Stromal cell of bone marrow (primary cell): ENCODE data around the gene CSNK1A1L.

Experiments used
- DNase-seq: peaks from one replicate; pipeline ENCODE4 v3.0.0-alpha.2; 2012; ENCODE audit warnings: low read depth

Gene CSNK1A1L

DNA sequence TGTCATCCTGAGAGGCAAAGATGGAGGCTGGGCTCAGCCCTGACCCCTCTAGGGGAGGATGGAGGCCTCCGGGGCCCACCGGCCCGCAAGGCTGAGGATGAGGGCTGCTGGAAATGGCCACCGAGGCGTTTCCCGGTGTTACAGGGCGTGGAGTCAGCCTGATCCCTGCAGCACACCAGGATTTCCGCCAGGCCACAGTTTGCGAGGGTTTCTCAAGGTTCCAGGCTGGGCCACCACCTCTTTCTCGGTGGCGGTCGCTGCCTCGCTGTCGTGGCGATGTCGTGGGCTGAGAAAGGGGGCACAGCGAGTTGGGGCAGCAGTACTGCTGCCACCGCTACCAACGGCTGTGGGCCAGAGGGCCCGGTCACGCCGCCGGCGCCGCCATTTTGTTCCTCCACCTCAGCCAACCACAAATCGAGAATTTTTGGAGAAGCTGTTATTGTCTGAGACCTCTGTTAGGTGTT, at the start of gene CSNK1A1L:
Gene CSNK1A1L, minus strand, starts transcription at position 414 of the 464 bp plus-strand sequence. Its CDS starts 408 bp downstream, at position 6.
- no peak for DNase-seq

DNA sequence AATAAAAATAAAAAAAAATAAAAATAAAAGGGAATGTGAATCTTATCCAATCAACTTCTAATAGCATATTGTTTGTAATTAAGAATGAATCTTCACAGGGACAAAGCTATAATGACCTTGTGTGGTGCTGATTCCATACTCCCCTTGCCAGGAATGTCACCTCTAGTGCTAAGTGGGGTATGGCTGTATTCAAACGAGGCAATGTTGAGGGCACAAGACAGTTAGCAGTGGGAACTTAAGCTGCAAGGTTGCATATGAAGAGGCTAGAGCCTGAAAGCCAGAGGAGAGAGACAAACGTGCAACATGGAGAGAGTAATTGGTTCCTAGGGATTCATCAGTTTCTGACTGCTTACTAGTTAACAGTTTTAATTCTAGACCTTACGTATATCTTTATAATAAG, 43.9 kb upstream of the CSNK1A1L start:
- DNase-seq = no peak

DNA sequence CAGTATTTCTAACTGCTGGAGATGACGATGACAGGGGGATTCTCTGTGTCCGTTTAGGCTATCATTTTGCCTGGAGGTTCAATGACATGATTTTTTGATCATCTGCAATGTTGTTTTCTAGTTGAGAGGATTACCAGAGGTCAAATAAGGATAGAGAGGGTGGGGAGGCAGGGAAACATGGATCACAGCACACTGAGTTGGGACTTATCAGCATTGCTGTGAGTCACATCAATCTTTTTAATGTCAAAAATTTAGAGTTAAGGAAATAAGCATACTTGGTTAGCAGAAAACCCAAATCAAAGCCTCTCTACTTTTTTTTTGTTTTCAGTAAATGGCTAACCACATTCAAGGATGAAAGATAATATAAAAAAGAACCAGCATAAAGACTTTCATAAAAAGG, 43.0 kb upstream of the CSNK1A1L start:
- no peak for DNase-seq

DNA sequence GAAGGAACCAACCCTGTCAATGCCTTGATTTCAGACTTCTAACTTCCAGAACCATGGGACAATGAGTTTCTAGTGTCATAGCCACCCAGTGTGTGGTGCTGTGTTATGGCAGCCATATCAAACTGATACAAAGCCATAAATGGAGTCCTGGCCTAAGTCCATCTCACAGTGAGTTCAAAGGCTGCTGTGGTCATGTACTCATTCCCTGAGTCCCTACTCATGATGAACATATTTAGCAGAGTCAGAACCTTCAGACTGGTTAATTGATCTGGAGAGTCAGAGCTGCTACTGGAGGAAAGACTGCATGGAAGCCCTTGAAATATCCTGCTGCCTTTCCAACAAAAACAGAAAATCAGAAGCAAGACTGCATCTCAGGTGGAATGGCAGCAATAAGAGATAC, 39.2 kb upstream of the CSNK1A1L start:
- peak; percentile 54 for DNase-seq

DNA sequence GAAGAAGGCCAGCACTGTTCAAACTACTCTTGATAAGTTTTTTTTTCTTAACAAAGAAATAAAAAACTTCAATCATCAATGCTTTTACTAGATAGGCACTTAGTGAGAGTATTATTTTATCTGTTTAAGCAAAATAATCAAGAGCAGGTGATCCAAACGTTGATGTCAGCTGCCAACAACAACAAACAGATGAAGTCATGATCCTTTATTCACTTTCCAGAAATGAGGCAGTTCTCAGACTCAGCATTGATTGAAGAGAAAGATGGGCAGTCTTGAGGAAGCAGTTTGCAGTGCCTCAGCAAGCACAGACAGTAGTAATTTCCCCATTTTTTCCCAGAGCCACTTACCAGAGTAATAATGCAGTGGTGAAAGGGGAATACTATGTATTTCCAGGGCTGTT, 38.4 kb upstream of the CSNK1A1L start:
- DNase-seq = no peak

DNA sequence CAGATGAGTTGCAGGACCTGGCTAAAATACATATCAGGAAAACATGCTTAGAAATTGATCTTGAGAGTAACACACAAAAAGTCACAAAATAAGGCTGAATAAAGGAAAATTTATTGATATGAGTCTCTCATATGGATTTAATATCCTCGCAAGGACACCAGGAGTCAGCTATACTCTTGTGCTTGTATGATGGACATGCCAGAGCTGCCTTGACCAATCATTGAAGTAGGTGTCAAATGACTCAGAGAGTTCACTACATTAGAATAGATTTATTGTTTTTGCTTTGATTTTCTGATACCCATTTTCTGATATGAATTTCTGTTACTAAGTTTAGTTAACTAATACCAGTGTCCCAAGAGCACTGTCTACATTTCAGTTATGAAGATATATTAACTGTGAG, 37.4 kb upstream of the CSNK1A1L start:
- DNase-seq = no peak

DNA sequence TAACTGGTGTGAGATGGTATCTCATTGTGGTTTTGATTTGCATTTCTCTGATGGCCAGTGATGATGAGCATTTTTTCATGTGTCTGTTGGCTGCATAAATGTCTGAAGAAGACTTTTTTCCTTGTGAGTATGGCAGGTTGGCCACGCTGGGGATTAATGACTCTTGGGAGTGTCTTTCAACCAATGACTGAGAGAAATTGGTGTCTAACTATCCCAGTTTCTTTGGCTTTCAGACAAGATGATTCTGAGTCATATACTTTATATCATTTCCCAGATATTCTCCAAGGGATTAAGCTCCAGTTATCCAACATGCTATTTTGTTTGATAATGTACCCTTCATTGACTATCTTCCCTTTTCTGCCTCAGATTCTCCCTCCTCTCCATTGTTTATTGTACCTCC, 35.5 kb upstream of the CSNK1A1L start:
- DNase-seq = peak; percentile 65

DNA sequence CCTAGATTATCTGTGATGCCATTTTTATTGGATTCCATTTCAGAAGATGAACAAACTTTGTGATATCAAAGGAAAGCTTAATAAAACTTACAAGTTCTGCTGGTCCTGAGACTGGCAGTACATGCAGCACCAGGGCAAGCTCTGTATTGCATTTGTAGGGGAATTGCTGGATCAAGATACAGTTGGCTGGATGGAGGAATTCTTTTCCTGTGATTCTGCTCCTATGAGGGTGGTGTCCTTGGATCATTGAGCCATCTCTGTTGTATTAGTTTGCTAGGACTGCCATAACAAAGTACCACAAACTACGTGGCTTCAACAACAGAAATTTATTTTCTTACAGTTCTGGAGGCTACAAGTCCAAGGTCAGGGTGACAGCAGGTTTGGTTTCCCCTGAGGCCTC, 33.9 kb upstream of the CSNK1A1L start:
- no peak for DNase-seq

DNA sequence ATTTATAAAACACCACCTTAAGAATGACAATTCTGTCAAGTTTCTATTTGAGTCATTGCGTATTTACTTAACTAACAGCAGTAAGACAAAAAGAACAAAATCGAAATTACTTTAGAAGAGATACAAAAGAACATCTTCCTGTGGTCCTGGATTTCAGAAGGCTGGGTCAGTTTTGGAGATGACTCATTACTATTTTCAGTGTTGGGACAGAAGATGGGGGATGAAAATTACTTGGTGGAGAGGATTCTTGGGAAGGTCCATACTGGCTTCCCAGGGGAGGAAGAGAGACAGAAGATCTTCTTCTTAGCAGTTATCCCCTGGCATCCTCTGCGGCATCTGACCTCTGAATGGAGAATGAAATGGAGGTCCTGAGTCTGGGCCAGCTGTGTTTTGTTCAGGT, 33.5 kb upstream of the CSNK1A1L start:
- no peak for DNase-seq

DNA sequence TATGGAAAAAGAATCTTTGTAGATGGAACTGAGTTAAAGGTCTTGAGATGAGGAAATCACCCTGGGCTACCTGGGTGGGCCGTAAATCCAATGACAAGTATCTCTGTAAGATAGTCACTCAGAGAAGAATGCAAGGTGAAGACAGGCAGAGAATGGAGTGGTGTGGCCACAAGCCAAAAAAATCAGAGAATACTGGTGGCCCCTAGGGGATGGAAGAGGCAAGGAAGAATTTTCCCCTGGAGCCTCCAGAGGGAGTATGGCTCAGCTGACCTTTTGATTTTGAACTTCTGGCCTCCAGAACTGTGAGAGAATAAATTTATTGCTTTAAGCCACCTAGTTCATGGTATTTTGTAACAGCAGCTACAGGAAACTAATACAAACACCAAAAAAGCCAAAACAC, 32.7 kb upstream of the CSNK1A1L start:
- DNase-seq = no peak

DNA sequence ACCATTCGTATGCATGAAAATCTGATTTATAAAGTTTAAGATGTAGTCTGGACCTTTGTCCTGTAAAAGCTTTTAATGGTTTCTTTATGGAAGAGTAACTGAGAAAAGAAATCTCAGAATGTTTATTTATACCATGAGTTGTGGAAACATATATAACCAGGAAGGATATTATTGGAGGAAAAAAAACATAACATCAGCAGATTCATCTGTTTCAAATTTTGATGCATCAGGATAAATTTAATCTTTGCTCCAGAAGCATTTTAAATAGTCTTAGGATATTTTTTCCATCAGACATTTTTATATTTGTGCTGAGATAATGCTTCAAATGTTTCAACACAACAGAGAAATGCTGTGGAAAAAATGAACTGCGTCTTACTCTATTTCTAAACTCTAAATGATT, 31.2 kb upstream of the CSNK1A1L start:
- DNase-seq = no peak

DNA sequence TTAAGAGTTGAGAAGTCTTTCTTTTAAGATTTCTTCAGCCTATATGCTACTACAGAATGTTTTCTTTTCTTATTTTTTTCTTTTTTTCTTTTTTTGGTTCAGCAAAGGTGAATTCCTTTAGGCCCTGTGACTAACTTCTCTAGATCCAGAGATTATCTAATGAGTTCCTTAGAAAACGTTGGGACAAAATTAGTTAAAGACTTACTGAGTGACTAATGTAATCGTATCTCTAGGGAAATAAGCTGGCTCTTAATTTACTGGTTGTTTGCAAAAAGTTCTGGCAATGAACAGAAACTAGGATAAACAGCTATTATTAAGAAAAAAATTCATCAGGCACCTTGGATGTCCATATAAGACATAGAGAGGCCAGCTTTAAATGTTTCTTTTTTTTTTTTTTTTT, 30.7 kb upstream of the CSNK1A1L start:
- DNase-seq = no peak

DNA sequence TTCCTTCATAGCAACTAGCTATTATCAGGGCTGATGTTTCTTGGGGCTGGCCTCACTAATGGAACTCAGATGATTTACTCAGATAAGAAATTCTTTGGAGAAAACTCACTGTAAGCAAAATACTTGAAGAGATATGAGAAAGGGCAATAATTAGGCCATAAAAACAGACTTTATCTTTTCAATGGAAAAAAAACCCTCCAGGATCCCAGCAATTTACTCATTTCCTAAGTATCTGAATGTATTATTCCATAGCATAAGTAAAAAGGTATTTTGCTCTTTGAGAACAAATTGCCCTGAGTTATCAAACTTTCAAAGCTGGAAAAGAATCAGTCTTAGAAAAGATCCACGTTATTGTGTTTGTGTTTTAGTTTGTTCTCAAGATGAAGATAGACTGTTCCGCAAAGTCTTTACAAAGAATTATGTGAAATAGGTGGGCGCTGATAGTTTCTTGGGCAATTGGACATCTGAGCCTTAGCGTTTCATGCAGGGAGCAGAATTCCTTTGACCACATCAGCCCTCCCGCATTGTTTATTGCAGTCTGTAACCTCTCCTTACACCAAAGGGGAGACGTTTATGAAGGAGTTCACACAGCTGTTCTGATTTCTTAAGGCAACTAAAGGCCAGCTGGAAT, 29.1 kb upstream of the CSNK1A1L start:
- DNase-seq = no peak

DNA sequence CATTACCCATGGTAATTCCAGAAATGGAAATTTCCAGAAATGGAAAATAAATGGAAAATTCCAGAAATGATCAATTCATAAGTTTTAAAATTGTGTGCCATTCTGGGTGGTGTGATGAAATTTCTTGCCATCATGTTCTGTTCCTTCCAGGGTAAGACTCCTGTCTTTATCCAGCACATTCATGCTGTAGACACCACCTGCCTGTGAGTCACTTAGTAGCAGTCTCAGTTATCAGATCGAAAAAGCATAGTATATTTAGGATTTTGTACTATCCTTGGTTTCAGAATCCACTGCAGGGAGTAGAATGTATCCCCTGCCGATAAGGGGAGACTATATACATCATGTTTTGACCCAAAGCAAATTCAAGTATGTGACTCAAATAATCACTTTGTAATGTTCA, 26.7 kb upstream of the CSNK1A1L start:
- no peak for DNase-seq

DNA sequence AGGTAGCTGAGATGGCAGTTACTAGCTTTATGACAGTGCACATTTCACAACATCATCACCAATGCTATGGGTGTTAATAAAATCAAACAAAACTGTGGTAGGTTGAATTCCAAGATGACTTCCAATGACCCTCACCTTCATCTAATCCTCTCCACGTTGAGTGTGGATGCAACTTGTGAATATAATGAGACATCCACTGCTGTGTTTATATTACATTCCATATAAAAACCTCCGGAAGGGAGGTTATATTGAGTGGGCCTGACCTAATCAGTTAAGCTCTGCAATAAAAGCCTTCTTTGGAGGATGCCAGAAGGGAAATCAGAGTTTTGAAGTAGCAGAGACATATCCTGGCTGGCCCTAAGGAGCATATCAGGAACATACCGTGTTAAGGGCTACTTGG, 25.6 kb upstream of the CSNK1A1L start:
- no peak for DNase-seq

DNA sequence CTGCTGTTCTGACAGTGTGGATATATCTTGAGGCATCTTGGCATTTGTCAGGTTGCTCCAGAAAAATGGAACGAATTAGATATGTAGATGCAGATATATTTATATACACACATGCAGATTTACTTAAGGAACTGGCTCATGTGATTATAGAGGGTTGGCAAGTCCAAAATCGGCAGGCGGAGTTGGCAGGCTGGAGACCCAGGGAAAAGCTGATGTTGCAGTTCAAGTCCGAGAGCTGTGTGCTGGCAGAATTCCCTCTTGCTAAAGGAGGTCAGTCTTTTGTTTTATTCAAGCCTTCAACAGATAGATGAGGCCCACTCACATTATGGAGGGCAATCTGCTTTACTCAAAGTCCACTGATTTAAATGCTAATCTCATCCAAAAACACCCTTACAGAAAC, 24.4 kb upstream of the CSNK1A1L start:
- no peak for DNase-seq

DNA sequence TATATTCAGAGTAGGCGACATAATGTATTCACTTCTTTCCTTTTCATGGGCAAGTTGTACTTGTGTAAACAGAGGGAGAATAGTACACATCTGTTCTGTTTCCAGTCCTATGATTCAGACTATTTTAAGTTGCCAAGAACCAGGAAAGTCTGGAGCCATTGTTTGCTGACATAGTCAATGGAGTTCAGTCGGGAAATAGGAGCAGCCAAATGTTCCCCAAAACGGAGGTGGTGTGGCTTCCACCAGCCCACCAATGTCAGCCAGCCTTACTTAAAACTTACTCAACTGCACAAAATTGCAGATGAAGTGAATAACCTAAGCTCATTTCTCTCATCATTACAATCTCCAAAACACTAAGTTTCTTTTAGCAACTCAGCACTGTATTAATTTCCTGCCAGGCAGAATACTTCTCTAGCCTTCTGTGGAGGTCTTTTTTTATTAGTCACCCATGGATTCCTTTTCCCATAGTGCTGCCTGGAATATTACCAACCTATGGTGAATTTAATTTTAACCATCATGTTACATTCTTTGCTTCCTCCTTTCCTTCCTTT, 22.3 kb upstream of the CSNK1A1L start:
- peak; percentile 81 for DNase-seq

DNA sequence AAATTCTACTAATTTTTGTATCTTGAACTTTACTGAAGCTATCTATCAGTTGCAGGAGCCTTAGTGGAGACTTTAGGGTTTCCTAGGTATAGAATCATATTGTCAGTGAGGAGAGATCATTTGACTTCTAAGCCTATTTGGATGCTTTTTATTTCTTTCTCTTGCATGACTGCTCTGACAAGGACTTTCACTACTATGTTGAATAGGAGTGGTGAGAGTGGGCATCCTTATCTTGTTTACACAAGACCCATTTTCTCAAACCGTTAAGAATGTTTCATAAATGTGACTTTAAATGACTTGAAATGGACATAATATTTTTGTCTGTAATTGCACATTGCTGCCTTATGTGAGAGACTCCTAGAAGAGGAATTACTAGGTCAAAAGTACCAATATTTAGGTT, 17.9 kb upstream of the CSNK1A1L start:
- no peak for DNase-seq

DNA sequence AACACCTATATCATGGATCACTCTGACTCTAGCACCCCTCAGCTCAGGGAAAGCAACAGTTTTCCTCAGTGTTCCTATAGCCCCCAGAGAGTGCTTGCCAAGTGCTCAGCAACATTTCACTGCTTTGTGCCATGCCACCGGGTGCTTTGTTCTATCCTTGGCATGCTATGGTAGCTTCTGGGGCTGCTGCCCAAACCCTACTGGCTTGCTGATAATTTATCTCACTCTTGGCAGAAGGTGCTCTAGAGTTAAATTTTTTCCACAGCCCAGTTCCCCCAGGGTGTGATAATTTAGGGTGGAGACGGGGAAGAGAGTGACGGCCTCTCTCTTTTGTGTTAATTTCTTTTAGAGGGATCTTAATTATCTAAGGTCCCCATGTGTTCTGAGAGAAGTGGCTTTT, 12.6 kb upstream of the CSNK1A1L start:
- DNase-seq = no peak

DNA sequence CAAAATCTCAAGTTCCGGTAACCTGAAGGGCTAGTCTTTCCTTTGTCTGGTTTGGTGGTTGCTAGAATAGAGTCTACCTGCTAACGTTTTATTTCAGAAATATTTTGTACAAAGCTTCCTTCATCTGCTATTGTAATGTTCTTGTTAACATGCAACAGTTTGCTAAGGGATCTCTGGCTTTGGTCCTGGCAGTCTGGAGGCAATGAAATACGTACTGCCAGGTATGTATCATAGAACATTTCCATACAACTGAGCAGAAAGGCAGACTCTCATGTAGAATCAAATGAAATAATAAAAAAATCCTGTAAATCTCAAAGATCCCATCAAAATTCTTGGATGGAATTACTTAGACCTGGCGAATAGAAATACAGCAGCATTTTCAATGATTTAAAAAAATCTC, 8.8 kb upstream of the CSNK1A1L start:
- DNase-seq = no peak

DNA sequence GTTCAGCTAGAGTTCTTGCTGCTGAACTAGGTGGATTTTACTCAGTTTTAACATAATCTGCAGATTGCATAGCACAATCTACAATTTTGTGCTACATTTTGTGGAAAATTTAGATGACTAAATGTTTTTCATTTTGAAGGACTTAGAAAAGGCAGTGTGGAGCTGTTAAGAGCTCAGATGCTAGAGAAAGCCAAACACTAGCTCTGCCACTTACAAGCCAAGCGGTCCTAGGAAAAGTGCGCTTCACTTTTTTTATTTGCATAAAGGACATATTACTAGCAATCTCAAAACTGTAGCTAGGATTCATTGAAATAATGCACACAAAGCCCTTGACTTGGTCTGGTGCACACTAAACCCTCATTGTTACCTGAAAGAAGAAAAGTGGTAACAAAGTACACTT, 8.1 kb upstream of the CSNK1A1L start:
- DNase-seq = no peak

DNA sequence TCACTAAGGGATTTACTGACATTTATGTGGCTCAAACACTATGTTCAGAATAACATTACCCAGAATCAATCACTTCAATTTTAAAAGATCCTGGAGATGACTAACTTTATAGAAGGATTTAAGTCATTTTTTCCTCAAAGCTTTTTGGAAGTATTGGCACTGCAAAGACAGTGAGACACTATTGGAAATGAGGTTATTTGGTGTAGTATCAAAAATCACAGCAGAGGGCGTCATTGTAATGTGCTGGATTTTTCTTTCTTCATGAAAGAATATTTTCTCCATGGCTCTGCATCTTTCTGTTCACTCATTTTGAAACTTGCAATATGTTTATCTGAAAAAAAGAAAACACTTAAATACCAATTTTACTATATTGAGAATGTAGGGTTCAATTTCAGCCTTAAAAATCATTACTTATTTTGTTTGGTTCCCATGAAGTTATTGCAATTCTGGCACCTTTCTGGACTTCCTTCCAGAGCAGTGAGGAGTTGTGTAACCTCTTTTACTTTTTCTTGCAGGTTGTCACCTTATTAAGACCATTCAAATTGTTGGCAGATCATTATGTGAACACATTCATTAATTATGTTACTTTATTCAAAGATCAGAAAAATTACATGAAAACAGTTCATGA, 3.7 kb upstream of the CSNK1A1L start:
- peak; percentile 49 for DNase-seq

DNA sequence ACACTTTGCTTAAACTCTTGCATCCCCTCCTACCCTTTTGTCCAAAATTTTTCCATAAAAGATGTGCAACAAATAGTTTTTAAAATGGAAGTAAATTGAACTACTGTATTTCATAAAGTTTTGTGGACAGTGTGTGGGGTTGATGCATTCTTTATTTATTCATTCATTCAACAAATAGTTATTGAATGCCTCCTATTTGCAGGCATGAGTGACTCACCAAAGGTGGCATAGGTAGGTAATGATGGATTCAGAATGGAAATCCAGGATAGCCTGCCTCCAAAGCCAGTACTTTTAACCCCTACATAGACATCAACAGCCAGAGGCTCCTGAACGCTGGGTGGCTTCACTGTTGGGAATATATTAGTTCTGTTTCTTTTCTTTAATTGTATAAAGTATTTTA, 2.4 kb upstream of the CSNK1A1L start:
- DNase-seq = no peak

DNA sequence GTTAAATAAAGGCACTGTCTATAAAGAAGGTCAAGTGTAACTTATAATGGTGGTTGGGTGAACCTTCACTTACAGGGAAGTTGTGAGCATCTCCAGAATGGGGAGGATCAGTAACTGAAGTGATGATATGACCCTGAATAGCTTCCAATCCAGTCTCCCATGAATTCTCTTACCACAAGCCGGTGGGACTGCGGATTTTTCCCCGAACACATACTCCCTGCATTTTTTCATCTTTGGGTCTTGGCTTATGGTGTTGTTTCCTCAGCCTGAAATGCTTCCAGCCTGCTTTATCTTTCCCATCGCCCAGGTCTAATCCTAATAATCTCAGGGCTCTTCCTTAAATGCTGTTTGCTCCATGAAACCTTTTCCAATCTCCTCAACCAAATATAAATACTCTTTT, 2.0 kb upstream of the CSNK1A1L start:
- no peak for DNase-seq
